Stimulated activated naive B cell treated with anti-CD40 and anti-IgM and Interleukin-4, amounts not matched to agents 10 μg/mL and 1 μg/mL and 100 μg/mL, for 72 hours (primary cell): ENCODE data around the gene MNX1.
A peak's percentile ranks its signal among the peaks of the same experiment; 100 is the strongest.

Experiments used
- ATAC-seq, 2 donors: fragments of 150-1000 bp; cut with Tn5 transposase; replicated peaks; 2 replicates each; pipeline ENCODE4 v1.10.0; 2021; ENCODE audit warnings: moderate library complexity in 1 of 2
- DNase-seq: peaks from one replicate; pipeline ENCODE4 v3.0.0; 2021
- H3K27ac Mint-ChIP-seq: one replicate; pipeline ENCODE4 v1.8.0; 2022; ENCODE audit warnings: mild to moderate bottlenecking, mixed read lengths
- H3K27me3 Mint-ChIP-seq, 2 donors: one replicate each; pipeline ENCODE4 v1.8.0; 2022; ENCODE audit warnings: mixed read lengths in 2 of 2
- H3K36me3 Mint-ChIP-seq, 2 donors: one replicate each; pipeline ENCODE4 v1.8.0; 2022; ENCODE audit warnings: mixed read lengths in 2 of 2, mild to moderate bottlenecking in 1 of 2
- H3K4me1 Mint-ChIP-seq, 2 donors: one replicate each; pipeline ENCODE4 v1.8.0; 2022; ENCODE audit warnings: mixed read lengths in 2 of 2, mild to moderate bottlenecking in 1 of 2
- H3K4me3 Mint-ChIP-seq, 2 donors: one replicate each; pipeline ENCODE4 v1.8.0; 2022; ENCODE audit warnings: mild to moderate bottlenecking in 2 of 2, mixed read lengths in 2 of 2, moderate library complexity in 1 of 2
- H3K9me3 Mint-ChIP-seq, 2 donors: one replicate each; pipeline ENCODE4 v1.8.0; 2022; ENCODE audit warnings: mixed read lengths in 2 of 2, mild to moderate bottlenecking in 1 of 2

Gene MNX1

GRCh38 chr7:156993021-156993924 is 17.2 kb downstream of the MNX1 start:
- ATAC-seq (no peak), DNase-seq (no peak)
- H3K27ac Mint-ChIP-seq: no peak overlapping the region
- H3K4me1 Mint-ChIP-seq: no peaks in the 10 kb centered on the region
- H3K27me3 Mint-ChIP-seq: peaks cover 48 to 78% of the 10 kb centered on the region in 2 donors
- peaks cover 0 to 5% of the 10 kb centered on the region in 2 donors for H3K36me3 Mint-ChIP-seq
- H3K4me3 Mint-ChIP-seq: no peak overlapping the region
- H3K9me3 Mint-ChIP-seq: peaks cover 0 to 2% of the 10 kb centered on the region in 2 donors

- peaks cover 0 to 3% of the 10 kb centered on the region in 2 donors for H3K36me3 Mint-ChIP-seq
- H3K9me3 Mint-ChIP-seq: no peaks in the 10 kb centered on the region
- DNase-seq (no peak), ATAC-seq (no peak)
- H3K4me1 Mint-ChIP-seq: no peaks in the 10 kb centered on the region
- H3K27ac Mint-ChIP-seq: no peak overlapping the region
- no peak overlapping the region for H3K4me3 Mint-ChIP-seq
- H3K27me3 Mint-ChIP-seq: peaks cover 23 to 46% of the 10 kb centered on the region in 2 donors
These were observed 20.5 kb downstream of the MNX1 start for GRCh38 chr7:156989766-156990535.

GRCh38 chr7:156988343-156989185 is 21.9 kb downstream of the MNX1 start:
- Mint-ChIP-seq H3K4me3 (no peak overlapping the region), H3K27ac (no peak overlapping the region), H3K4me1 (no peaks in the 10 kb centered on the region), H3K36me3 (peaks cover 0 to 1% of the 10 kb centered on the region in 2 donors), H3K9me3 (no peaks in the 10 kb centered on the region), H3K27me3 (peaks cover 20 to 34% of the 10 kb centered on the region in 2 donors)
- DNase-seq (no peak), ATAC-seq (no peak)

- Mint-ChIP-seq H3K4me3 (no peak overlapping the region), H3K36me3 (peaks cover 4 to 5% of the 10 kb centered on the region in 2 donors), H3K4me1 (no peaks in the 10 kb centered on the region), H3K27me3 (peaks cover 8 to 18% of the 10 kb centered on the region in 2 donors), H3K9me3 (no peaks in the 10 kb centered on the region), H3K27ac (no peak overlapping the region)
- ATAC-seq (no peak), DNase-seq (no peak)
These were observed 24.1 kb downstream of the MNX1 start for GRCh38 chr7:156986378-156986777.

- peaks cover 5 to 11% of the 10 kb centered on the region in 2 donors for H3K36me3 Mint-ChIP-seq
- no peak for DNase-seq
- H3K27ac Mint-ChIP-seq: no peak overlapping the region
- no peak overlapping the region for H3K4me3 Mint-ChIP-seq
- H3K27me3 Mint-ChIP-seq: peaks cover 3 to 10% of the 10 kb centered on the region in 2 donors
- no peak for ATAC-seq
- H3K9me3 Mint-ChIP-seq: no peaks in the 10 kb centered on the region
- no peaks in the 10 kb centered on the region for H3K4me1 Mint-ChIP-seq
These were observed 25.1 kb downstream of the MNX1 start for GRCh38 chr7:156985101-156985992.

GRCh38 chr7:156984174-156984891 is 26.1 kb downstream of the MNX1 start:
- Mint-ChIP-seq H3K9me3 (peaks cover 6% of the 10 kb centered on the region in 2 donors), H3K4me1 (no peaks in the 10 kb centered on the region), H3K4me3 (no peak overlapping the region), H3K27ac (no peak overlapping the region), H3K36me3 (peaks cover 11 to 17% of the 10 kb centered on the region in 2 donors), H3K27me3 (no peaks in the 10 kb centered on the region)
- DNase-seq: no peak
- no peak for ATAC-seq

- Mint-ChIP-seq H3K4me1 (peaks cover 0 to 2% of the 10 kb centered on the region in 2 donors), H3K27me3 (no peaks in the 10 kb centered on the region), H3K9me3 (peaks cover 8 to 9% of the 10 kb centered on the region in 2 donors), H3K27ac (no peak overlapping the region), H3K4me3 (no peak overlapping the region), H3K36me3 (peaks cover 34 to 41% of the 10 kb centered on the region in 2 donors)
- no peak for DNase-seq
- ATAC-seq: no peak
These were observed 30.8 kb downstream of the MNX1 start for GRCh38 chr7:156979711-156980110.

GRCh38 chr7:156979007-156979606 is 31.4 kb downstream of the MNX1 start:
- Mint-ChIP-seq H3K36me3 (peaks cover 36 to 42% of the 10 kb centered on the region in 2 donors), H3K27me3 (no peaks in the 10 kb centered on the region), H3K27ac (no peak overlapping the region), H3K4me3 (no peak overlapping the region), H3K9me3 (peaks cover 8 to 9% of the 10 kb centered on the region in 2 donors), H3K4me1 (peaks cover 0 to 2% of the 10 kb centered on the region in 2 donors)
- ATAC-seq (no peak), DNase-seq (no peak)

- H3K27me3 Mint-ChIP-seq: no peaks in the 10 kb centered on the region
These were observed 34.8 kb downstream of the MNX1 start for GRCh38 chr7:156975620-156976019.

GRCh38 chr7:156969972-156970420 is 40.5 kb downstream of the MNX1 start:
- no peaks in the 10 kb centered on the region for H3K9me3 Mint-ChIP-seq
- H3K27me3 Mint-ChIP-seq: no peaks in the 10 kb centered on the region
- DNase-seq (no peak), ATAC-seq (peak in 1 of 2 donors; percentile 51)
- H3K4me1 Mint-ChIP-seq: no peaks in the 10 kb centered on the region
- no peak overlapping the region for H3K4me3 Mint-ChIP-seq
- peaks cover 36 to 52% of the 10 kb centered on the region in 2 donors for H3K36me3 Mint-ChIP-seq
- no peak overlapping the region for H3K27ac Mint-ChIP-seq

More at GRCh38 chr7:156975620-156976019, 34.8 kb downstream of the MNX1 start:
- DNase-seq: no peak
- H3K27ac Mint-ChIP-seq: no peak overlapping the region
- H3K4me3 Mint-ChIP-seq: no peak overlapping the region
- H3K36me3 Mint-ChIP-seq: peaks cover 33 to 43% of the 10 kb centered on the region in 2 donors
- H3K9me3 Mint-ChIP-seq: peaks cover 8 to 9% of the 10 kb centered on the region in 2 donors
- H3K4me1 Mint-ChIP-seq: peaks cover 0 to 2% of the 10 kb centered on the region in 2 donors
- ATAC-seq: no peak

GRCh38 chr7:156968183-156968582 is 42.3 kb downstream of the MNX1 start:
- Mint-ChIP-seq H3K4me1 (no peaks in the 10 kb centered on the region), H3K36me3 (peaks cover 37 to 61% of the 10 kb centered on the region in 2 donors)

GRCh38 chr7:156966387-156966786 is 44.1 kb downstream of the MNX1 start:
- Mint-ChIP-seq H3K9me3 (no peaks in the 10 kb centered on the region), H3K36me3 (peaks cover 35 to 71% of the 10 kb centered on the region in 2 donors), H3K27ac (no peak overlapping the region), H3K4me3 (no peak overlapping the region), H3K27me3 (no peaks in the 10 kb centered on the region), H3K4me1 (no peaks in the 10 kb centered on the region)
- no peak for ATAC-seq
- DNase-seq: no peak

More at GRCh38 chr7:156968183-156968582, 42.3 kb downstream of the MNX1 start:
- Mint-ChIP-seq H3K27me3 (no peaks in the 10 kb centered on the region), H3K27ac (no peak overlapping the region), H3K9me3 (no peaks in the 10 kb centered on the region), H3K4me3 (no peak overlapping the region)
- ATAC-seq: no peak
- no peak for DNase-seq
